HepG2 (cell line): ENCODE results near the gene TBL3. TPM values are rescaled to one million over a fixed set of nuclear protein-coding genes. Genes with fewer than 3 reads are reported as not detected.
A peak's percentile ranks its signal among the peaks of the same experiment; 100 is the strongest.

Source experiments
- EEA1 ChIP-seq: sonication (generic); formaldehyde crosslinking; IDR thresholded peaks from 2 replicates; pipeline ENCODE4 v1.5.1; 2020; ENCODE audit warnings: mild to moderate bottlenecking, missing genetic modification reagents, borderline replicate concordance
- HOXA9 ChIP-seq: sonication (generic); formaldehyde crosslinking; IDR thresholded peaks from 2 replicates; pipeline ENCODE4 v1.8.1; 2022; ENCODE audit warnings: missing genetic modification reagents, mild to moderate bottlenecking, moderate library complexity, borderline replicate concordance
- IRF2 ChIP-seq: IDR thresholded peaks from 2 replicates; pipeline ENCODE4 v1.6.1; 2018; ENCODE audit warnings: missing genetic modification reagents, missing compliant biosample characterization
- JUN ChIP-seq: sonication (generic); formaldehyde crosslinking; IDR thresholded peaks from 2 replicates; pipeline ENCODE4 v1.4.0; 2020; ENCODE audit warnings: mild to moderate bottlenecking, missing genetic modification reagents
- MED13 ChIP-seq: sonication (generic); formaldehyde crosslinking; IDR thresholded peaks from 2 replicates; pipeline ENCODE4 v1.5.0; 2020; ENCODE audit warnings: missing genetic modification reagents
- MZF1 ChIP-seq: sonication (generic); formaldehyde crosslinking; IDR thresholded peaks from 2 replicates; pipeline ENCODE4 v1.8.1; 2023; ENCODE audit warnings: mild to moderate bottlenecking, missing genetic modification reagents, borderline replicate concordance
- NCOA5 ChIP-seq: sonication (generic); formaldehyde crosslinking; IDR thresholded peaks from 2 replicates; pipeline ENCODE4 v1.4.0; 2020; ENCODE audit warnings: missing genetic modification reagents
- NFYB ChIP-seq: sonication (generic); formaldehyde crosslinking; IDR thresholded peaks from 2 replicates; pipeline ENCODE4 v1.4.0; 2020; ENCODE audit warnings: missing genetic modification reagents
- SAFB2 ChIP-seq: sonication (generic); formaldehyde crosslinking; IDR thresholded peaks from 2 replicates; pipeline ENCODE4 v1.5.1; 2020; ENCODE audit warnings: missing genetic modification reagents, low read depth, mild to moderate bottlenecking, borderline replicate concordance
- SNAPC2 ChIP-seq: sonication (generic); formaldehyde crosslinking; IDR thresholded peaks from 2 replicates; pipeline ENCODE4 v1.8.1; 2022; ENCODE audit warnings: mild to moderate bottlenecking, missing genetic modification reagents
- THAP11 ChIP-seq: IDR thresholded peaks from 2 replicates; pipeline ENCODE4 v1.6.1; 2016; ENCODE audit warnings: missing biosample characterization, missing genetic modification reagents
- ZBTB38 ChIP-seq: sonication (generic); formaldehyde crosslinking; IDR thresholded peaks from 2 replicates; pipeline ENCODE4 v1.5.1; 2020; ENCODE audit warnings: mild to moderate bottlenecking, missing genetic modification reagents
- ZFP62 ChIP-seq: sonication (generic); formaldehyde crosslinking; IDR thresholded peaks from 2 replicates; pipeline ENCODE4 v1.4.0; 2020; ENCODE audit warnings: missing genetic modification reagents
- ZNF589 ChIP-seq: sonication (generic); formaldehyde crosslinking; conservative IDR thresholded peaks from 2 replicates; pipeline ENCODE4 v1.8.0; 2022; ENCODE audit warnings: mild to moderate bottlenecking, moderate library complexity, missing genetic modification reagents
- ZNF839 ChIP-seq: sonication (generic); formaldehyde crosslinking; IDR thresholded peaks from 2 replicates; pipeline ENCODE4 v1.4.0; 2020; ENCODE audit warnings: missing genetic modification reagents, mild to moderate bottlenecking, borderline replicate concordance
- polyA plus RNA-seq, 8 experiments: library from polyadenylated mRNA; depleted of rRNA in 3 of 8; stranded (reverse) in 7 of 8; unstranded in 1 of 8; fragments of >200 nt; fragmentation: Illumina TruSeq in 4 of 8; extraction: Trizol in 4 of 8; gene quantifications; 2 replicates each; pipeline versions ENCODE4 v1.2.1 to v1.2.3, GENCODE V29; 2011 to 2016; ENCODE audit warnings: low read depth in 4 of 8, missing spikeins in 1 of 8, mixed read lengths in 1 of 8; ENCODE audit not compliant: insufficient read depth in 1 of 8
- total RNA-seq, 5 experiments: library from RNA; depleted of rRNA; stranded (reverse); fragments of >200 nt; fragmentation: Illumina TruSeq; extraction: Trizol; gene quantifications; 2 replicates each; pipeline ENCODE4 v1.2.3, GENCODE V29; 2016; ENCODE audit warnings: low read depth in 1 of 5
- TF ChIP-seq, protein P1 (sequence below): sonication (generic); formaldehyde crosslinking; IDR thresholded peaks from one replicate; pipeline ENCODE4 v1.5.1; 2020; ENCODE audit warnings: mild to moderate bottlenecking, missing genetic modification reagents; ENCODE audit errors: not compliant biosample characterization
- TF ChIP-seq, protein P2 (sequence below): sonication (generic); formaldehyde crosslinking; IDR thresholded peaks from 2 replicates; pipeline ENCODE4 v1.5.1; 2020; ENCODE audit warnings: mild to moderate bottlenecking, moderate library complexity, missing genetic modification reagents
- TF ChIP-seq, protein P3 (sequence below): IDR thresholded peaks from 2 replicates; pipeline ENCODE4 v1.6.1; 2016; ENCODE audit warnings: mild to moderate bottlenecking, missing biosample characterization, missing genetic modification reagents
- TF ChIP-seq, protein P4 (sequence below): sonication (generic); formaldehyde crosslinking; IDR thresholded peaks from 2 replicates; pipeline ENCODE4 v1.5.0; 2020; ENCODE audit warnings: missing genetic modification reagents

The TBL3 gene
- total and polyA plus RNA-seq, 2 of the 13 experiments (the other 11 are each of a cell fraction or from before 2014, with no cell fraction given), result 16.8 to 38.0 TPM

DNA sequence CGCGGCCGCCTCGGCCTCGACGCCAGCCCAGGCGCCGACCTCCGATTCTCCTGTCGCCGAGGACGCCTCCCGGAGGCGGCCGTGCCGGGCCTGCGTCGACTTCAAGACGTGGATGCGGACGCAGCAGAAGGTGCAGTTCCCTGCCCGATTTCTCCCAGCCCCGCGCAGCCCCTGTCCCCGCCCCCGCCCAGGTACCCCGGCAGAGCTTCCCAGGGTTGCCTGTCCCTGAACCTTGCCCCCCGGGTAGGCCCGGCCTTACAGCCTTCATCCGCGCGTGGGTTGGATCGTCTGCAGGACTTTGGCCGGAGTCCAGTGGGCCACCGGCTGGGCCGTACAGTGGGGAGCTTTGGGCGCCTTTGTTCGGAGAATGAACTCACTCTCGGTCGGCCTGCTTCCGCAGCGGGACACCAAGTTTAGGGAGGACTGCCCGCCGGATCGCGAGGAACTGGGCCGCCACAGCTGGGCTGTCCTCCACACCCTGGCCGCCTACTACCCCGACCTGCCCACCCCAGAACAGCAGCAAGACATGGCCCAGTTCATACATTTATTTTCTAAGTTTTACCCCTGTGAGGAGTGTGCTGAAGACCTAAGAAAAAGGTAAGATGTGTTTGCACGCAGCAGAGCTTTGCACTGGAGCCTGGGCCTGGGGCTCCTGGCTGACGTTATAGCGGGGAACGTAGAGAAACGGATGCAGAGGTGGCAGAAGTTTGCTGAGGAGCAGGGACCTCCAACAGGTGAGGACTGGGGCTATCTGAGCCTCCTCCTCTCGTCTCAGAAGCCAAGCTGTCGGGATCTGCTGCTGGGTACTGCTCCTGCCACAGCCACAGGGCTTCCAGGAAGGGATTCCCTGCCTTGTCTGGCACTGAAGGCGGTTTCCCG lies 12.7 kb downstream of the TBL3 start (continued):
- TF ChIP-seq, protein P1, sequence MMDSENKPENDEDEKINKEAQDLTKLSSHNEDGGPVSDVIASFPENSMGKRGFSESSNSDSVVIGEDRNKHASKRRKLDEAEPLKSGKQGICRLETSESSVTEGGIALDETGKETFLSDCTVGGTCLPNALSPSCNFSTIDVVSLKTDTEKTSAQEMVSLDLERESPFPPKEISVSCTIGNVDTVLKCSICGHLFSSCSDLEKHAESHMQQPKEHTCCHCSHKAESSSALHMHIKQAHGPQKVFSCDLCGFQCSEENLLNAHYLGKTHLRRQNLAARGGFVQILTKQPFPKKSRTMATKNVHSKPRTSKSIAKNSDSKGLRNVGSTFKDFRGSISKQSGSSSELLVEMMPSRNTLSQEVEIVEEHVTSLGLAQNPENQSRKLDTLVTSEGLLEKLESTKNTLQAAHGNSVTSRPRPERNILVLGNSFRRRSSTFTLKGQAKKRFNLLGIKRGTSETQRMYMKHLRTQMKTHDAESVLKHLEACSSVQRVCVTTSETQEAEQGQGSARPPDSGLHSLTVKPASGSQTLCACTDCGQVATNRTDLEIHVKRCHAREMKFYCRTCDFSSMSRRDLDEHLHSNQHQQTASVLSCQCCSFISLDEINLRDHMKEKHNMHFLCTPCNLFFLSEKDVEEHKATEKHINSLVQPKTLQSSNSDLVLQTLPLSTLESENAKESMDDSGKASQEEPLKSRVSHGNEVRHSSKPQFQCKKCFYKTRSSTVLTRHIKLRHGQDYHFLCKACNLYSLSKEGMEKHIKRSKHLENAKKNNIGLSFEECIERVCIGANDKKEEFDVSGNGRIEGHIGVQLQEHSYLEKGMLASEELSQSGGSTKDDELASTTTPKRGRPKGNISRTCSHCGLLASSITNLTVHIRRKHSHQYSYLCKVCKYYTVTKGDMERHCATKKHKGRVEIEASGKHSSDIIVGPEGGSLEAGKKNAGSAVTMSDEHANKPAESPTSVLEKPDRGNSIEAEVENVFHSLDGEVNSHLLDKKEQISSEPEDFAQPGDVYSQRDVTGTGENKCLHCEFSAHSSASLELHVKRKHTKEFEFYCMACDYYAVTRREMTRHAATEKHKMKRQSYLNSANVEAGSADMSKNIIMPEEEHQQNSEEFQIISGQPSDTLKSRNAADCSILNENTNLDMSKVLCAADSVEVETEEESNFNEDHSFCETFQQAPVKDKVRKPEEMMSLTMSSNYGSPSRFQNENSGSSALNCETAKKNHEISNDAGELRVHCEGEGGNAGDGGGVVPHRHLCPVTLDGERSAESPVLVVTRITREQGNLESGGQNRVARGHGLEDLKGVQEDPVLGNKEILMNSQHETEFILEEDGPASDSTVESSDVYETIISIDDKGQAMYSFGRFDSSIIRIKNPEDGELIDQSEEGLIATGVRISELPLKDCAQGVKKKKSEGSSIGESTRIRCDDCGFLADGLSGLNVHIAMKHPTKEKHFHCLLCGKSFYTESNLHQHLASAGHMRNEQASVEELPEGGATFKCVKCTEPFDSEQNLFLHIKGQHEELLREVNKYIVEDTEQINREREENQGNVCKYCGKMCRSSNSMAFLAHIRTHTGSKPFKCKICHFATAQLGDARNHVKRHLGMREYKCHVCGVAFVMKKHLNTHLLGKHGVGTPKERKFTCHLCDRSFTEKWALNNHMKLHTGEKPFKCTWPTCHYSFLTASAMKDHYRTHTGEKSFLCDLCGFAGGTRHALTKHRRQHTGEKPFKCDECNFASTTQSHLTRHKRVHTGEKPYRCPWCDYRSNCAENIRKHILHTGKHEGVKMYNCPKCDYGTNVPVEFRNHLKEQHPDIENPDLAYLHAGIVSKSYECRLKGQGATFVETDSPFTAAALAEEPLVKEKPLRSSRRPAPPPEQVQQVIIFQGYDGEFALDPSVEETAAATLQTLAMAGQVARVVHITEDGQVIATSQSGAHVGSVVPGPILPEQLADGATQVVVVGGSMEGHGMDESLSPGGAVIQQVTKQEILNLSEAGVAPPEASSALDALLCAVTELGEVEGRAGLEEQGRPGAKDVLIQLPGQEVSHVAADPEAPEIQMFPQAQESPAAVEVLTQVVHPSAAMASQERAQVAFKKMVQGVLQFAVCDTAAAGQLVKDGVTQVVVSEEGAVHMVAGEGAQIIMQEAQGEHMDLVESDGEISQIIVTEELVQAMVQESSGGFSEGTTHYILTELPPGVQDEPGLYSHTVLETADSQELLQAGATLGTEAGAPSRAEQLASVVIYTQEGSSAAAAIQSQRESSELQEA (CRISPR knock-in tag), result no peak
- TF ChIP-seq SAFB2 (CRISPR knock-in tag), result no peak
- TF ChIP-seq NCOA5, result no peak
- TF ChIP-seq NFYB (CRISPR knock-in tag), result no peak
- no peak for TF ChIP-seq ZNF589 (CRISPR knock-in tag)
- TF ChIP-seq, protein P2, sequence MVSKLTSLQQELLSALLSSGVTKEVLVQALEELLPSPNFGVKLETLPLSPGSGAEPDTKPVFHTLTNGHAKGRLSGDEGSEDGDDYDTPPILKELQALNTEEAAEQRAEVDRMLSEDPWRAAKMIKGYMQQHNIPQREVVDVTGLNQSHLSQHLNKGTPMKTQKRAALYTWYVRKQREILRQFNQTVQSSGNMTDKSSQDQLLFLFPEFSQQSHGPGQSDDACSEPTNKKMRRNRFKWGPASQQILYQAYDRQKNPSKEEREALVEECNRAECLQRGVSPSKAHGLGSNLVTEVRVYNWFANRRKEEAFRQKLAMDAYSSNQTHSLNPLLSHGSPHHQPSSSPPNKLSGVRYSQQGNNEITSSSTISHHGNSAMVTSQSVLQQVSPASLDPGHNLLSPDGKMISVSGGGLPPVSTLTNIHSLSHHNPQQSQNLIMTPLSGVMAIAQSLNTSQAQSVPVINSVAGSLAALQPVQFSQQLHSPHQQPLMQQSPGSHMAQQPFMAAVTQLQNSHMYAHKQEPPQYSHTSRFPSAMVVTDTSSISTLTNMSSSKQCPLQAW (CRISPR knock-in tag), result no peak
- TF ChIP-seq, protein P3, sequence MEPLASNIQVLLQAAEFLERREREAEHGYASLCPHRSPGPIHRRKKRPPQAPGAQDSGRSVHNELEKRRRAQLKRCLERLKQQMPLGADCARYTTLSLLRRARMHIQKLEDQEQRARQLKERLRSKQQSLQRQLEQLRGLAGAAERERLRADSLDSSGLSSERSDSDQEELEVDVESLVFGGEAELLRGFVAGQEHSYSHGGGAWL (CRISPR knock-in tag), result no peak
- TF ChIP-seq, protein P4, sequence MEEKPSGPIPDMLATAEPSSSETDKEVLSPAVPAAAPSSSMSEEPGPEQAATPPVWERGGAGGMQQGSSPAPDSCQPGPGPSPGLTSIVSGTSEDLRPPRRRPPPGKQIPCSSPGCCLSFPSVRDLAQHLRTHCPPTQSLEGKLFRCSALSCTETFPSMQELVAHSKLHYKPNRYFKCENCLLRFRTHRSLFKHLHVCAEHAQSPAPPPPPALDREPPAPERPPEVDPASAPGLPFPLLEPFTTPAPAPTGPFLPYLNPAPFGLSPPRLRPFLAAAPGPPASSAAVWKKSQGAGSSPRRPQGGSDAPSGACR (CRISPR knock-in tag), result no peak
- 0 out of 2 replicates have a peak, but pooled peaks have one; percentile 42 for TF ChIP-seq ZNF839
- TF ChIP-seq EEA1 (CRISPR knock-in tag), result no peak
- no peak; the same call in 1 of the 2 replicates for TF ChIP-seq THAP11 (CRISPR knock-in tag)
- TF ChIP-seq MZF1, result no peak
- no peak for TF ChIP-seq ZFP62 (CRISPR knock-in tag)
- no peak for TF ChIP-seq SNAPC2 (CRISPR knock-in tag)
- TF ChIP-seq JUN, result peak; percentile 38; the same call in 1 of the 2 replicates
- no peak for TF ChIP-seq IRF2
- TF ChIP-seq MED13 (CRISPR knock-in tag), result no peak
- no peak for TF ChIP-seq ZBTB38 (CRISPR knock-in tag)
- TF ChIP-seq HOXA9, result no peak
